ENCODE measurements around the gene UBAC2.
A peak's percentile ranks its signal among the peaks of the same experiment; 100 is the strongest.

The UBAC2 gene

GRCh38 chr13:99308471-99309087 lies 107.9 kb downstream of the UBAC2 start (continued):
- TF ChIP-seq, protein P1, sequence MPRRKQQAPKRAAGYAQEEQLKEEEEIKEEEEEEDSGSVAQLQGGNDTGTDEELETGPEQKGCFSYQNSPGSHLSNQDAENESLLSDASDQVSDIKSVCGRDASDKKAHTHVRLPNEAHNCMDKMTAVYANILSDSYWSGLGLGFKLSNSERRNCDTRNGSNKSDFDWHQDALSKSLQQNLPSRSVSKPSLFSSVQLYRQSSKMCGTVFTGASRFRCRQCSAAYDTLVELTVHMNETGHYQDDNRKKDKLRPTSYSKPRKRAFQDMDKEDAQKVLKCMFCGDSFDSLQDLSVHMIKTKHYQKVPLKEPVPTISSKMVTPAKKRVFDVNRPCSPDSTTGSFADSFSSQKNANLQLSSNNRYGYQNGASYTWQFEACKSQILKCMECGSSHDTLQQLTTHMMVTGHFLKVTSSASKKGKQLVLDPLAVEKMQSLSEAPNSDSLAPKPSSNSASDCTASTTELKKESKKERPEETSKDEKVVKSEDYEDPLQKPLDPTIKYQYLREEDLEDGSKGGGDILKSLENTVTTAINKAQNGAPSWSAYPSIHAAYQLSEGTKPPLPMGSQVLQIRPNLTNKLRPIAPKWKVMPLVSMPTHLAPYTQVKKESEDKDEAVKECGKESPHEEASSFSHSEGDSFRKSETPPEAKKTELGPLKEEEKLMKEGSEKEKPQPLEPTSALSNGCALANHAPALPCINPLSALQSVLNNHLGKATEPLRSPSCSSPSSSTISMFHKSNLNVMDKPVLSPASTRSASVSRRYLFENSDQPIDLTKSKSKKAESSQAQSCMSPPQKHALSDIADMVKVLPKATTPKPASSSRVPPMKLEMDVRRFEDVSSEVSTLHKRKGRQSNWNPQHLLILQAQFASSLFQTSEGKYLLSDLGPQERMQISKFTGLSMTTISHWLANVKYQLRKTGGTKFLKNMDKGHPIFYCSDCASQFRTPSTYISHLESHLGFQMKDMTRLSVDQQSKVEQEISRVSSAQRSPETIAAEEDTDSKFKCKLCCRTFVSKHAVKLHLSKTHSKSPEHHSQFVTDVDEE (CRISPR knock-in tag; IDR thresholded peaks at IDR 0.05), result no peak

GRCh38 chr13:99310382-99311031 lies 109.9 kb downstream of the UBAC2 start:
- TF ChIP-seq TCF4 (CRISPR knock-in tag; IDR thresholded peaks at IDR 0.05; ENCODE audit: borderline replicate concordance) (no peak), ESRRG (CRISPR knock-in tag; IDR thresholded peaks at IDR 0.05) (no peak), ZNF8 (CRISPR knock-in tag; IDR thresholded peaks at IDR 0.05) (no peak), GLIS3 (CRISPR knock-in tag; IDR thresholded peaks at IDR 0.05) (no peak), ARNTL (CRISPR knock-in tag; IDR thresholded peaks at IDR 0.05; ENCODE audit: borderline replicate concordance, low read depth) (no peak), SNAI2 (CRISPR knock-in tag; IDR thresholded peaks at IDR 0.05) (no peak), ZC3H10 (CRISPR knock-in tag; IDR thresholded peaks at IDR 0.05) (no peak), PATZ1 (CRISPR knock-in tag; IDR thresholded peaks at IDR 0.05; ENCODE audit: borderline replicate concordance) (no peak), ZNF70 (CRISPR knock-in tag; IDR thresholded peaks at IDR 0.05) (no peak)
- TF ChIP-seq, protein P1 (CRISPR knock-in tag; IDR thresholded peaks at IDR 0.05), result no peak
- TF ChIP-seq, protein P2, sequence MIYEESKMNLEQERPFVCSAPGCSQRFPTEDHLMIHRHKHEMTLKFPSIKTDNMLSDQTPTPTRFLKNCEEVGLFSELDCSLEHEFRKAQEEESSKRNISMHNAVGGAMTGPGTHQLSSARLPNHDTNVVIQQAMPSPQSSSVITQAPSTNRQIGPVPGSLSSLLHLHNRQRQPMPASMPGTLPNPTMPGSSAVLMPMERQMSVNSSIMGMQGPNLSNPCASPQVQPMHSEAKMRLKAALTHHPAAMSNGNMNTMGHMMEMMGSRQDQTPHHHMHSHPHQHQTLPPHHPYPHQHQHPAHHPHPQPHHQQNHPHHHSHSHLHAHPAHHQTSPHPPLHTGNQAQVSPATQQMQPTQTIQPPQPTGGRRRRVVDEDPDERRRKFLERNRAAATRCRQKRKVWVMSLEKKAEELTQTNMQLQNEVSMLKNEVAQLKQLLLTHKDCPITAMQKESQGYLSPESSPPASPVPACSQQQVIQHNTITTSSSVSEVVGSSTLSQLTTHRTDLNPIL (CRISPR knock-in tag; IDR thresholded peaks at IDR 0.05; ENCODE audit: low read depth), result no peak
- ATAC-seq, result peak; percentile 82

DNA sequence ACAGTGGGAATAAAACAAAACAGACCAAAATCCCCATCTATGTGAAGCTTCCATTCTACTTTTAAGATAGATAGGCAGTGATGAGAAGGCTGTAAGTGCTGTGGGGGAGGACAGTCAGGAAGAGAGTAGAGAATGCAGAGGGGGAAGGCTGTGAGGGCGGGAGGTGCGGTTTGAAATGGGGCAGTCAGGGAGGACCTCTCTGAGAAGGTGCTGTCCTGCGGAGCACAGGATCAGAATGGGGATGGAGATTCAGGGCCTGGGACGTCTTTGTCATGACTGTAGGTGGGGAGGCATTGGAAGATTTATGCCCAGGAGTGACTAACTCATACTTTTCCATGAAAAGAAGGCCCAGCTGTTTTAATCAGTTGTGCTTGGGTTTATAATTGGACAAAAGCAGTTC lies 110.5 kb downstream of the UBAC2 start:
- TF ChIP-seq ZNF565 (CRISPR knock-in tag; conservative IDR thresholded peaks at IDR 0.05; ENCODE audit: low read depth) (no peak), PATZ1 (CRISPR knock-in tag; IDR thresholded peaks at IDR 0.05; ENCODE audit: borderline replicate concordance) (no peak), SNAI2 (CRISPR knock-in tag; IDR thresholded peaks at IDR 0.05) (no peak), CSDC2 (CRISPR knock-in tag; IDR thresholded peaks at IDR 0.05) (no peak), TOX (CRISPR knock-in tag; IDR thresholded peaks at IDR 0.05; ENCODE audit: borderline replicate concordance) (no peak), ARNTL (CRISPR knock-in tag; IDR thresholded peaks at IDR 0.05; ENCODE audit: borderline replicate concordance, low read depth) (no peak), ESRRG (CRISPR knock-in tag; IDR thresholded peaks at IDR 0.05) (no peak), ZNF8 (CRISPR knock-in tag; IDR thresholded peaks at IDR 0.05) (no peak), TCF4 (CRISPR knock-in tag; IDR thresholded peaks at IDR 0.05; ENCODE audit: borderline replicate concordance) (no peak), POU6F1 (CRISPR knock-in tag; IDR thresholded peaks at IDR 0.05; ENCODE audit: borderline replicate concordance, low read depth) (no peak), ZFP30 (CRISPR knock-in tag; IDR thresholded peaks at IDR 0.05) (no peak), RARB (CRISPR knock-in tag; IDR thresholded peaks at IDR 0.05) (no peak), ZFP3 (CRISPR knock-in tag; IDR thresholded peaks at IDR 0.05) (no peak), BACH2 (CRISPR knock-in tag; IDR thresholded peaks at IDR 0.05; ENCODE audit: borderline replicate concordance) (no peak), OSR1 (CRISPR knock-in tag; IDR thresholded peaks at IDR 0.05) (no peak)
- TF ChIP-seq, protein P1 (CRISPR knock-in tag; IDR thresholded peaks at IDR 0.05), result no peak
- ATAC-seq, result peak; percentile 5; the same call in 1 of the 3 replicates
